Measurements from ENCODE around the gene TBC1D2B.

DNA sequence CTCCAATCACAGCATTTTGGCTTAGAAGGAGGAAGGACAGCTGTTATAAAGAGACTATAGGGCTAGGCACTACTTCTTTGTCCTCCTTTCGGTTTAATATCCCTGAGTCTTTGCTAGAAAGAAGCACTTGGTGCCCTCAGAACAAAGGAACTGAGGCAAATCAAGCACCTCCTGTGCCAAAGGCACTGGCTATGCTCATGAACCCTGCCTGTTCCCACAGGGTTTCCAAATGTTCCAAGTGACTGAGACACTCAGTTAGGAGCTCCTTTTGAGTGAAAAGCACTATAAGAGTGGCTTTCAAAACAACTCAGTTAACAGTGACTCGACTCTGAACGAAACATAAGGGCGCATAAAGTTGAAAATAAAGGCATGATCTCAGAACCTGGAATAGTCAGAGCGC is 25.0 kb downstream of the TBC1D2B start:
- TF ChIP-seq, protein P1, sequence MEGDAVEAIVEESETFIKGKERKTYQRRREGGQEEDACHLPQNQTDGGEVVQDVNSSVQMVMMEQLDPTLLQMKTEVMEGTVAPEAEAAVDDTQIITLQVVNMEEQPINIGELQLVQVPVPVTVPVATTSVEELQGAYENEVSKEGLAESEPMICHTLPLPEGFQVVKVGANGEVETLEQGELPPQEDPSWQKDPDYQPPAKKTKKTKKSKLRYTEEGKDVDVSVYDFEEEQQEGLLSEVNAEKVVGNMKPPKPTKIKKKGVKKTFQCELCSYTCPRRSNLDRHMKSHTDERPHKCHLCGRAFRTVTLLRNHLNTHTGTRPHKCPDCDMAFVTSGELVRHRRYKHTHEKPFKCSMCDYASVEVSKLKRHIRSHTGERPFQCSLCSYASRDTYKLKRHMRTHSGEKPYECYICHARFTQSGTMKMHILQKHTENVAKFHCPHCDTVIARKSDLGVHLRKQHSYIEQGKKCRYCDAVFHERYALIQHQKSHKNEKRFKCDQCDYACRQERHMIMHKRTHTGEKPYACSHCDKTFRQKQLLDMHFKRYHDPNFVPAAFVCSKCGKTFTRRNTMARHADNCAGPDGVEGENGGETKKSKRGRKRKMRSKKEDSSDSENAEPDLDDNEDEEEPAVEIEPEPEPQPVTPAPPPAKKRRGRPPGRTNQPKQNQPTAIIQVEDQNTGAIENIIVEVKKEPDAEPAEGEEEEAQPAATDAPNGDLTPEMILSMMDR (IDR thresholded peaks at IDR 0.05): no peak
- TF ChIP-seq POLR2A (IDR thresholded peaks at IDR 0.05): no peak

Data from body of pancreas (tissue), 4 donors.